ENCODE measurements around the gene QKI. TPM values are rescaled to one million over a fixed set of nuclear protein-coding genes. Genes with fewer than 3 reads are reported as not detected.

QKI gene
- total RNA-seq, 1 experiment from 2014 or later: 64.3 TPM

GRCh38 chr6:163423696-163424095, 9.2 kb downstream of the QKI start:
- CTCF ChIA-PET: interaction anchor here (0.6 kb wide), 1 partner anchor 162 kb away, joined by 3 read pairs; no protein-coding TSS in a partner anchor

GRCh38 chr6:163427498-163428254, 13.2 kb downstream of the QKI start:
- no peaks in the 10 kb centered on the region for H3K9me3 ChIP-seq (ENCODE audit: low read length)
- H4K20me1 ChIP-seq (ENCODE audit: low read length): peaks cover 82% of the 10 kb centered on the region
- no peak for ATAC-seq
- H2AFZ ChIP-seq (ENCODE audit: low read length): no peak overlapping the region
- TF ChIP-seq EZH2 (IDR thresholded peaks at IDR 0.05; ENCODE audit: low read length, unreplicated experiment) (no peak), EZH2phosphoT487 (IDR thresholded peaks at IDR 0.05; ENCODE audit: borderline replicate concordance, low read length) (no peak), CTCF (conservative IDR thresholded peaks at IDR 0.05; ENCODE audit: low read depth, low read length) (peak; percentile 54; the same call in 1 of the 2 replicates)
- POLR2A ChIA-PET (ENCODE audit: unreplicated experiment): interaction anchor here (0.6 kb wide), 1 partner anchor 13 kb away, joined by 3 read pairs; no protein-coding TSS in a partner anchor
- no peaks in the 10 kb centered on the region for H3K9me2 ChIP-seq (replicated peaks; ENCODE audit: low read length)
- H3K27ac ChIP-seq (ENCODE audit: low read length): no peak overlapping the region
- CTCF ChIA-PET: no interaction called here
- H3K36me3 ChIP-seq (ENCODE audit: low read depth, low read length): 0 out of 2 replicates have a peak, but pooled peaks cover under 1% of the 10 kb centered on the region
- no TSS peak for BruUV-seq (replicated peaks)
- no peak overlapping the region for H3K4me3 ChIP-seq (ENCODE audit: low read length)
- intact Hi-C loops (cut with micrococcal nuclease): loop anchor here (5.0 to 10.0 kb wide), 4 partner anchors 125 to 1627 kb away; no protein-coding TSS in a partner anchor
- H3K4me1 ChIP-seq (ENCODE audit: insufficient read depth, low read length): peaks cover 4% of the 10 kb centered on the region
- peaks cover 100% of the 10 kb centered on the region for H3K79me2 ChIP-seq (ENCODE audit: low read length)
- H3F3A ChIP-seq (ENCODE audit: low read length, unreplicated experiment): no peaks in the 10 kb centered on the region
- peak; percentile 47 for DNase-seq
- H3K4me2 ChIP-seq (ENCODE audit: low read length): no peak overlapping the region
- H3K27me3 ChIP-seq (ENCODE audit: low read length): no peaks in the 10 kb centered on the region
- no peak overlapping the region for H3K9ac ChIP-seq (ENCODE audit: low read length)

More at GRCh38 chr6:163423696-163424095, 9.2 kb downstream of the QKI start:
- POLR2A ChIA-PET (ENCODE audit: unreplicated experiment): interaction anchor here (0.5 kb wide), 1 partner anchor 106 kb away, joined by 3 read pairs; no protein-coding TSS in a partner anchor
- Histone ChIP-seq H3K27ac (ENCODE audit: low read length) (no peak overlapping the region), H3K4me3 (ENCODE audit: low read length) (no peak overlapping the region), H4K20me1 (ENCODE audit: low read length) (peaks cover 83% of the 10 kb centered on the region), H3K9me3 (ENCODE audit: low read length) (no peaks in the 10 kb centered on the region), H3K27me3 (ENCODE audit: low read length) (no peaks in the 10 kb centered on the region), H3K9me2 (replicated peaks; ENCODE audit: low read length) (no peaks in the 10 kb centered on the region), H2AFZ (ENCODE audit: low read length) (no peak overlapping the region), H3K36me3 (ENCODE audit: low read depth, low read length) (0 out of 2 replicates have a peak, but pooled peaks cover 3% of the 10 kb centered on the region), H3K4me2 (ENCODE audit: low read length) (no peak overlapping the region; the same call in 1 of the 2 replicates), H3K9ac (ENCODE audit: low read length) (no peak overlapping the region), H3K79me2 (ENCODE audit: low read length) (peaks cover 100% of the 10 kb centered on the region), H3K4me1 (ENCODE audit: insufficient read depth, low read length) (peaks cover 32% of the 10 kb centered on the region), H3F3A (ENCODE audit: low read length, unreplicated experiment) (no peaks in the 10 kb centered on the region)
- BruUV-seq (replicated peaks): no TSS peak
- DNase-seq (no peak), ATAC-seq (no peak)
- intact Hi-C loops (cut with micrococcal nuclease): loop anchor here (10.0 kb wide), 2 partner anchors 531 to 1631 kb away; no protein-coding TSS in a partner anchor
- TF ChIP-seq CTCF (conservative IDR thresholded peaks at IDR 0.05; ENCODE audit: low read depth, low read length) (no peak), EZH2phosphoT487 (IDR thresholded peaks at IDR 0.05; ENCODE audit: borderline replicate concordance, low read length) (no peak), EZH2 (IDR thresholded peaks at IDR 0.05; ENCODE audit: low read length, unreplicated experiment) (no peak)

All from PC-3 (cell line).